ENCODE measurements around the gene ETS1. TPM values are rescaled to one million over a fixed set of nuclear protein-coding genes. Genes with fewer than 3 reads are reported as not detected.

The ETS1 gene
- polyA plus RNA-seq, 1 donor (not counting 4 experiments of a cell fraction or from before 2014, with no cell fraction given), result 41.0 TPM

- Histone ChIP-seq H3K9me3 (ENCODE audit: control insufficient read depth, low read depth, low read length) (no peaks in the 10 kb centered on the region), H2AFZ (ENCODE audit: control insufficient read depth, low read length) (no peak overlapping the region)
- DNase-seq (ENCODE audit: low read depth, low spot score), result no peak
Observed at GRCh38 chr11:128553662-128554362, 33.5 kb downstream of the ETS1 start.

DNA sequence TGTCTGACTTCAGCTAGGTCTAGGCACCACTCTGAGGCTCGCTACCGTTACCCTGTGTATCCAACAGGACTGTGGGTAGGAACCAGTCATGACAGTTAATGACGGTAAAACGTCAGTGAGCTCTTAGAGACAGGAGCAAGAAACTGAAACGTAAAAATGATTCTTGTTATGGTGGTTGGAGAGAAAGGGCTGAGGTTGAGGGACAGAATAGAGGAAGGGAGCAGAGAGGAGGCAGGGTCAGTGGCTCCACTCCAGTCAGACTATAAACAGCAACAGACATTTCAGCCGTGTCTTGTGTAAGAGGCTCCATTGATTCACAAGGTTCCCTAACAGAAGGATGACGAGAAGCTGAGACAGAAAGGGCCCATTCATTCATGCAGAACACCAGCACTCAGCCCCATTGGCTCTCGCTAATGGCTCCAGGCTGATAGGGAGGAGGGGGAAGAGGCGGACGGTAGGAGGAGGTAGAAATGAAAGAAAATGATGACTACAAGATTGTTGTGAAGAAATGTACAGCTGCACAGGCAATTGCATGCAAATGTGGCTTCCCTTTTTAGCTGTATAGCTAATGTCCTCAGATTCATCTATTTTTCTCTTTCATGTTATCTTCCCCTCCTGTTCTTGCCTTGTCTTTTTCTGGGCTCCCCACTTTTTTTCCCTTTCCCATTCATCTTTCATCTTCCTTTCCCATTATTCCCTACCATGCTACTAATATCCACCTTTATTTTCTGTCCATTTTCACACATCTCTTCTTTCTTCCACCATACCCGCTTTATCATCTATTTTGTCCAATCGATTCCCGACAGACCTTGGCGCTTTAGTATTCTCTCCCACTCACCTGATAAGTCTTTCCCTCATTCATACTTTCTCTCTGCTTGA is 34.3 kb downstream of the ETS1 start:
- TF ChIP-seq, protein P1, sequence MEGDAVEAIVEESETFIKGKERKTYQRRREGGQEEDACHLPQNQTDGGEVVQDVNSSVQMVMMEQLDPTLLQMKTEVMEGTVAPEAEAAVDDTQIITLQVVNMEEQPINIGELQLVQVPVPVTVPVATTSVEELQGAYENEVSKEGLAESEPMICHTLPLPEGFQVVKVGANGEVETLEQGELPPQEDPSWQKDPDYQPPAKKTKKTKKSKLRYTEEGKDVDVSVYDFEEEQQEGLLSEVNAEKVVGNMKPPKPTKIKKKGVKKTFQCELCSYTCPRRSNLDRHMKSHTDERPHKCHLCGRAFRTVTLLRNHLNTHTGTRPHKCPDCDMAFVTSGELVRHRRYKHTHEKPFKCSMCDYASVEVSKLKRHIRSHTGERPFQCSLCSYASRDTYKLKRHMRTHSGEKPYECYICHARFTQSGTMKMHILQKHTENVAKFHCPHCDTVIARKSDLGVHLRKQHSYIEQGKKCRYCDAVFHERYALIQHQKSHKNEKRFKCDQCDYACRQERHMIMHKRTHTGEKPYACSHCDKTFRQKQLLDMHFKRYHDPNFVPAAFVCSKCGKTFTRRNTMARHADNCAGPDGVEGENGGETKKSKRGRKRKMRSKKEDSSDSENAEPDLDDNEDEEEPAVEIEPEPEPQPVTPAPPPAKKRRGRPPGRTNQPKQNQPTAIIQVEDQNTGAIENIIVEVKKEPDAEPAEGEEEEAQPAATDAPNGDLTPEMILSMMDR (optimal IDR thresholded peaks at IDR 0.05 in 1 of 3, IDR thresholded peaks at IDR 0.05 in 1 of 3, conservative IDR thresholded peaks at IDR 0.05 in 1 of 3; ENCODE audit: extremely low read depth in 1 of 3, insufficient read depth in 2 of 3, low read length in 3 of 3), result no peak
- no peak for TF ChIP-seq EZH2 (IDR thresholded peaks at IDR 0.05; ENCODE audit: low read length)
- dilution Hi-C loops (cut with MboI; ENCODE audit: extremely low pct_ligation_motif_present, low sequenced_read_pairs), result no loop called here
- Histone ChIP-seq H3K36me3 (ENCODE audit: control insufficient read depth in 2 of 2, extremely low read depth in 1 of 2, insufficient read depth in 2 of 2, low read length in 2 of 2) (no peaks in the 10 kb centered on the region), H3K9me1 (ENCODE audit: control insufficient read depth, extremely low read depth, insufficient read depth, low read length) (no peaks in the 10 kb centered on the region), H3K27ac (ENCODE audit: control insufficient read depth, insufficient read depth, low read length) (no peak overlapping the region), H3K4me1 (ENCODE audit: control insufficient read depth, extremely low read depth, insufficient read depth, low read length) (peaks cover 4% of the 10 kb centered on the region), H3K27me3 (ENCODE audit: control insufficient read depth, extremely low read depth, insufficient read depth, low read length) (no peaks in the 10 kb centered on the region), H3K4me2 (ENCODE audit: control insufficient read depth, extremely low read depth, insufficient read depth, low read depth, low read length) (no peak overlapping the region), H3K9me3 (ENCODE audit: control insufficient read depth, low read depth, low read length) (no peaks in the 10 kb centered on the region), H4K20me1 (ENCODE audit: control insufficient read depth, extremely low read depth, insufficient read depth, low read length) (no peaks in the 10 kb centered on the region), H2AFZ (ENCODE audit: control insufficient read depth, low read length) (no peak overlapping the region), H3K9ac (ENCODE audit: control insufficient read depth, extremely low read depth, insufficient read depth, low read length) (no peak overlapping the region), H3K4me3 (ENCODE audit: control insufficient read depth in 2 of 3, extremely low read depth in 1 of 3, insufficient read depth in 2 of 3, low read depth in 1 of 3, low read length in 3 of 3) (no peak overlapping the region), H3K79me2 (ENCODE audit: control insufficient read depth, insufficient read depth, low read length) (no peaks in the 10 kb centered on the region)
- no peak for FAIRE-seq
- no peak for DNase-seq (ENCODE audit: low read depth, low spot score)

More at GRCh38 chr11:128553662-128554362, 33.5 kb downstream of the ETS1 start:
- Histone ChIP-seq H3K9ac (ENCODE audit: control insufficient read depth, extremely low read depth, insufficient read depth, low read length) (no peak overlapping the region), H3K4me1 (ENCODE audit: control insufficient read depth, extremely low read depth, insufficient read depth, low read length) (no peaks in the 10 kb centered on the region), H3K36me3 (ENCODE audit: control insufficient read depth in 2 of 2, extremely low read depth in 1 of 2, insufficient read depth in 2 of 2, low read length in 2 of 2) (no peaks in the 10 kb centered on the region), H3K27me3 (ENCODE audit: control insufficient read depth, extremely low read depth, insufficient read depth, low read length) (no peaks in the 10 kb centered on the region), H3K4me2 (ENCODE audit: control insufficient read depth, extremely low read depth, insufficient read depth, low read depth, low read length) (no peak overlapping the region), H3K27ac (ENCODE audit: control insufficient read depth, insufficient read depth, low read length) (no peak overlapping the region), H3K4me3 (ENCODE audit: control insufficient read depth in 2 of 3, extremely low read depth in 1 of 3, insufficient read depth in 2 of 3, low read depth in 1 of 3, low read length in 3 of 3) (no peak overlapping the region), H4K20me1 (ENCODE audit: control insufficient read depth, extremely low read depth, insufficient read depth, low read length) (no peaks in the 10 kb centered on the region), H3K79me2 (ENCODE audit: control insufficient read depth, insufficient read depth, low read length) (no peaks in the 10 kb centered on the region), H3K9me1 (ENCODE audit: control insufficient read depth, extremely low read depth, insufficient read depth, low read length) (no peaks in the 10 kb centered on the region)
- FAIRE-seq, result no peak
- TF ChIP-seq, protein P1 (optimal IDR thresholded peaks at IDR 0.05 in 1 of 3, IDR thresholded peaks at IDR 0.05 in 1 of 3, conservative IDR thresholded peaks at IDR 0.05 in 1 of 3; ENCODE audit: extremely low read depth in 1 of 3, insufficient read depth in 2 of 3, low read length in 3 of 3), result peak in 1 of 3 experiments; percentile 45
- TF ChIP-seq EZH2 (IDR thresholded peaks at IDR 0.05; ENCODE audit: low read length), result no peak
- dilution Hi-C loops (cut with MboI; ENCODE audit: extremely low pct_ligation_motif_present, low sequenced_read_pairs), result no loop called here

Measured in keratinocyte (primary cell).